ENCODE measurements around the gene RNASEH2B. TPM values are rescaled to one million over a fixed set of nuclear protein-coding genes. Genes with fewer than 3 reads are reported as not detected.

The RNASEH2B gene
- total RNA-seq, 1 donor from 2014 or later = 23.6 TPM

DNA sequence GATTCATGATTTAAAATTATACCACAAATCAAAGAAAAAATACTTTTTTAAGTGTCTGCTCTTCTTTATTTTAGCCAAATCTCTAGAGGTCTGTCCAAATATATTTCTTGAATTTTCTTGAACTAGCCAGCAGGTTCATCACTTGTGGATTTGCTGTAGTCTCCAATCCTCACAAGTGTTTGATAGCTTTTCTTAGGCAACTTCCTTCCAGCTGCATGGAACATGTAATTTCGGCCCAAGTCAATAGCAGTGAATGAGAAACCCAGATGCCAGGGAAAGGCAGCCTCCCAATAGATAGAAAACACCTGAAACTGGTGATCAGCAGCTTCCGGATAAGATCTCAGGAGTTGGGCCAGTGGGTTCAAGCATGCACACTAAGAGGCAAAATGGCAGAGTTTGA, 15.6 kb upstream of the RNASEH2B start:
- Histone ChIP-seq H4K20me1 (ENCODE audit: insufficient read depth, low read length) (no peaks in the 10 kb centered on the region), H3K9ac (ENCODE audit: low read length) (no peak overlapping the region), H3K4me1 (ENCODE audit: insufficient read depth, low read length) (no peaks in the 10 kb centered on the region), H3K9me3 (ENCODE audit: insufficient read depth, low read depth, low read length) (no peaks in the 10 kb centered on the region), H3K36me3 (ENCODE audit: insufficient read depth, low read length) (no peaks in the 10 kb centered on the region), H3K27me3 (ENCODE audit: insufficient read depth, low read length) (no peaks in the 10 kb centered on the region), H3K27ac (ENCODE audit: low read depth, low read length) (no peak overlapping the region), H3K4me2 (ENCODE audit: low read length) (no peak overlapping the region), H3K4me3 (ENCODE audit: insufficient read depth, low read depth, low read length) (no peak overlapping the region), H3K79me2 (ENCODE audit: insufficient read depth, low read length) (no peaks in the 10 kb centered on the region), H2AFZ (ENCODE audit: low read depth, low read length) (no peak overlapping the region)
- TF ChIP-seq EZH2 (IDR thresholded peaks at IDR 0.05; ENCODE audit: insufficient read depth, low read length) = no peak
- TF ChIP-seq, protein P1, sequence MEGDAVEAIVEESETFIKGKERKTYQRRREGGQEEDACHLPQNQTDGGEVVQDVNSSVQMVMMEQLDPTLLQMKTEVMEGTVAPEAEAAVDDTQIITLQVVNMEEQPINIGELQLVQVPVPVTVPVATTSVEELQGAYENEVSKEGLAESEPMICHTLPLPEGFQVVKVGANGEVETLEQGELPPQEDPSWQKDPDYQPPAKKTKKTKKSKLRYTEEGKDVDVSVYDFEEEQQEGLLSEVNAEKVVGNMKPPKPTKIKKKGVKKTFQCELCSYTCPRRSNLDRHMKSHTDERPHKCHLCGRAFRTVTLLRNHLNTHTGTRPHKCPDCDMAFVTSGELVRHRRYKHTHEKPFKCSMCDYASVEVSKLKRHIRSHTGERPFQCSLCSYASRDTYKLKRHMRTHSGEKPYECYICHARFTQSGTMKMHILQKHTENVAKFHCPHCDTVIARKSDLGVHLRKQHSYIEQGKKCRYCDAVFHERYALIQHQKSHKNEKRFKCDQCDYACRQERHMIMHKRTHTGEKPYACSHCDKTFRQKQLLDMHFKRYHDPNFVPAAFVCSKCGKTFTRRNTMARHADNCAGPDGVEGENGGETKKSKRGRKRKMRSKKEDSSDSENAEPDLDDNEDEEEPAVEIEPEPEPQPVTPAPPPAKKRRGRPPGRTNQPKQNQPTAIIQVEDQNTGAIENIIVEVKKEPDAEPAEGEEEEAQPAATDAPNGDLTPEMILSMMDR (IDR thresholded peaks at IDR 0.05; ENCODE audit: insufficient read depth, low read depth, low read length) = no peak
- Mint-ChIP-seq H3K27ac (ENCODE audit: unreplicated experiment) (no peak overlapping the region), H3K36me3 (ENCODE audit: low read depth, unreplicated experiment) (no peaks in the 10 kb centered on the region), H3K9me3 (ENCODE audit: unreplicated experiment) (peaks cover 5% of the 10 kb centered on the region), H3K4me3 (ENCODE audit: unreplicated experiment) (no peak overlapping the region), H3K27me3 (ENCODE audit: low read depth, unreplicated experiment) (peaks cover 2% of the 10 kb centered on the region), H3K4me1 (ENCODE audit: low read depth, unreplicated experiment) (peaks cover 9% of the 10 kb centered on the region)
- no peak for DNase-seq (ENCODE audit: low read depth)
- FAIRE-seq = no peak

DNA sequence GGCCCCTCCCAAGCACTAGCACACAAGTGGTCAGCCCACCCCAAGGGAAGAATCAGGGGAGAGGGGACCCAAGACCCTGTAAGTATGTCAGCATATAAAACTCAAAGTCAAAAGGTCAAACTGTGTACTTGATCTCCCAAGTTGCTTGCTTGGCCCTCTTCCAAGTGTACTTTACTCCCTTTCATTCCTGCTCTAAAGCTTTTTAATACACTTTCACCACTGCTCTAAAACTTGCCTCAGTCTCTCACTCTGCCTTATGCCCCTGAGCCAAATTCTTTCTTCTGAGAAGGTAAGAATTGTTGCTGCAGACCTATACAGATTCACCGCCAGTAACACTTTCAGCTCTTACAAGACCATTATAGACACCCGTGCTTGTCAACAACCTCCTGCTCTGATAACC, 15.1 kb upstream of the RNASEH2B start:
- no peak for TF ChIP-seq EZH2 (IDR thresholded peaks at IDR 0.05; ENCODE audit: insufficient read depth, low read length)
- TF ChIP-seq, protein P1 (IDR thresholded peaks at IDR 0.05; ENCODE audit: insufficient read depth, low read depth, low read length) = no peak
- H3K9me3 Mint-ChIP-seq (ENCODE audit: unreplicated experiment) = peaks cover 5% of the 10 kb centered on the region
- Histone ChIP-seq H3K9ac (ENCODE audit: low read length) (no peak overlapping the region), H3K4me2 (ENCODE audit: low read length) (no peak overlapping the region), H3K4me3 (ENCODE audit: insufficient read depth, low read depth, low read length) (no peak overlapping the region), H3K9me3 (ENCODE audit: insufficient read depth, low read depth, low read length) (no peaks in the 10 kb centered on the region), H3K27me3 (ENCODE audit: insufficient read depth, low read length) (no peaks in the 10 kb centered on the region), H3K79me2 (ENCODE audit: insufficient read depth, low read length) (no peaks in the 10 kb centered on the region), H4K20me1 (ENCODE audit: insufficient read depth, low read length) (no peaks in the 10 kb centered on the region), H3K27ac (ENCODE audit: low read depth, low read length) (no peak overlapping the region), H3K4me1 (ENCODE audit: insufficient read depth, low read length) (no peaks in the 10 kb centered on the region), H2AFZ (ENCODE audit: low read depth, low read length) (no peak overlapping the region), H3K36me3 (ENCODE audit: insufficient read depth, low read length) (no peaks in the 10 kb centered on the region)
- peaks cover 9% of the 10 kb centered on the region for H3K4me1 Mint-ChIP-seq (ENCODE audit: low read depth, unreplicated experiment)
- H3K27me3 Mint-ChIP-seq (ENCODE audit: low read depth, unreplicated experiment) = no peaks in the 10 kb centered on the region
- no peak overlapping the region for H3K27ac Mint-ChIP-seq (ENCODE audit: unreplicated experiment)
- FAIRE-seq (no peak), DNase-seq (ENCODE audit: low read depth) (no peak)
- H3K4me3 Mint-ChIP-seq (ENCODE audit: unreplicated experiment) = no peak overlapping the region
- no peaks in the 10 kb centered on the region for H3K36me3 Mint-ChIP-seq (ENCODE audit: low read depth, unreplicated experiment)

DNA sequence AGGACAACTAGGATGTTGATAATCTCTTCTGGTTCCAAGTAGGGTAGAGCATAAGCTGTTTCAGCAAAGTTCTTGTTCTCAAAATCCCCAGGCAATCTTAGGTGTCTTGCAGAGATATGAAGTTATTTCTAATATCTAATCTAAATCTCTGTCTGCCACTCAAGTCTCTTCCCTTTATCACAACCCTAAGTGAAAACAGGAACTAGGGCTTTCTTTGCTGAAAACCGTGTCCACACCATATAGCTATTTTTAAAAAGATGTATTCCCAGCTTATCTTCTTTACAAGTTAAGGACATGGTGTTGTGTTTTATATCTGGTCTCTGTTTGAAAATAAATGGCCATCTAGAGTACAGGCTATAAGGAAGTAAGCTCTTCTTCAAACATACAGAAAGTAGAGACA, 11.3 kb upstream of the RNASEH2B start:
- DNase-seq (ENCODE audit: low read depth) = no peak
- H3K27me3 Mint-ChIP-seq (ENCODE audit: low read depth, unreplicated experiment) = no peaks in the 10 kb centered on the region
- no peaks in the 10 kb centered on the region for H3K36me3 ChIP-seq (ENCODE audit: insufficient read depth, low read length)
- no peaks in the 10 kb centered on the region for H4K20me1 ChIP-seq (ENCODE audit: insufficient read depth, low read length)
- H3K9me3 ChIP-seq (ENCODE audit: insufficient read depth, low read depth, low read length) = no peaks in the 10 kb centered on the region
- no peak for FAIRE-seq
- H3K4me2 ChIP-seq (ENCODE audit: low read length) = no peak overlapping the region
- H3K27ac ChIP-seq (ENCODE audit: low read depth, low read length) = no peak overlapping the region
- peaks cover 6% of the 10 kb centered on the region for H3K4me1 Mint-ChIP-seq (ENCODE audit: low read depth, unreplicated experiment)
- H3K9me3 Mint-ChIP-seq (ENCODE audit: unreplicated experiment) = peaks cover 2% of the 10 kb centered on the region
- no peaks in the 10 kb centered on the region for H3K4me1 ChIP-seq (ENCODE audit: insufficient read depth, low read length)
- H3K36me3 Mint-ChIP-seq (ENCODE audit: low read depth, unreplicated experiment) = no peaks in the 10 kb centered on the region
- H3K27me3 ChIP-seq (ENCODE audit: insufficient read depth, low read length) = no peaks in the 10 kb centered on the region
- no peak overlapping the region for H3K9ac ChIP-seq (ENCODE audit: low read length)
- TF ChIP-seq EZH2 (IDR thresholded peaks at IDR 0.05; ENCODE audit: insufficient read depth, low read length) = no peak
- TF ChIP-seq, protein P1 (IDR thresholded peaks at IDR 0.05; ENCODE audit: insufficient read depth, low read depth, low read length) = no peak
- H2AFZ ChIP-seq (ENCODE audit: low read depth, low read length) = no peak overlapping the region
- H3K27ac Mint-ChIP-seq (ENCODE audit: unreplicated experiment) = no peak overlapping the region
- no peak overlapping the region for H3K4me3 Mint-ChIP-seq (ENCODE audit: unreplicated experiment)
- H3K79me2 ChIP-seq (ENCODE audit: insufficient read depth, low read length) = no peaks in the 10 kb centered on the region
- H3K4me3 ChIP-seq (ENCODE audit: insufficient read depth, low read depth, low read length) = no peak overlapping the region
